HG03108 (cell line): ENCODE data around the gene PITPNC1.
"Not testable (repeated sequence)": the region's sequence is repeated elsewhere in the genome, so short reads cannot be mapped to it uniquely, and the experiment has no call there.

Experiments used
- ATAC-seq: cut with Tn5 transposase; IDR thresholded peaks from one replicate; pipeline ENCODE4 v1.9.1; 2021; ENCODE audit warnings: moderate library complexity; ENCODE audit not compliant: unreplicated experiment

PITPNC1 gene

GRCh38 chr17:67707442-67707841 lies 330.4 kb downstream of the PITPNC1 start:
- ATAC-seq: no peak

GRCh38 chr17:67708378-67708777 lies 331.3 kb downstream of the PITPNC1 start:
- no peak for ATAC-seq

GRCh38 chr17:67711916-67712315 lies 334.8 kb downstream of the PITPNC1 start:
- ATAC-seq: no peak

GRCh38 chr17:67712375-67712774 lies 335.3 kb downstream of the PITPNC1 start:
- no peak for ATAC-seq

- no peak for ATAC-seq
Measured at GRCh38 chr17:67713169-67713568, 336.1 kb downstream of the PITPNC1 start.

- ATAC-seq: no peak
Measured at GRCh38 chr17:67716405-67716798, 339.3 kb downstream of the PITPNC1 start.

GRCh38 chr17:67717192-67717623 lies 340.1 kb downstream of the PITPNC1 start:
- no peak for ATAC-seq

GRCh38 chr17:67717624-67718324 lies 340.7 kb downstream of the PITPNC1 start, which contains the start of gene NOL11:
Gene NOL11, plus strand, starts transcription at chr17:67717936. Its CDS starts 12 bp downstream, at chr17:67717948.
- ATAC-seq: peak; percentile 94

- ATAC-seq: no peak
Measured at GRCh38 chr17:67718325-67718941, 341.4 kb downstream of the PITPNC1 start.

- ATAC-seq: no peak
Measured at GRCh38 chr17:67725373-67725791, 348.3 kb downstream of the PITPNC1 start.

GRCh38 chr17:67725807-67726206 lies 348.7 kb downstream of the PITPNC1 start:
- no peak for ATAC-seq

- not testable (repeated sequence) for ATAC-seq
Measured at GRCh38 chr17:67727152-67728039, 350.3 kb downstream of the PITPNC1 start.

GRCh38 chr17:67729903-67730302 lies 352.8 kb downstream of the PITPNC1 start:
- ATAC-seq: no peak

GRCh38 chr17:67730731-67731130 lies 353.6 kb downstream of the PITPNC1 start:
- no peak for ATAC-seq

GRCh38 chr17:67733449-67733848 lies 356.4 kb downstream of the PITPNC1 start:
- no peak for ATAC-seq

GRCh38 chr17:67737145-67737544 lies 360.1 kb downstream of the PITPNC1 start:
- ATAC-seq: no peak

- no peak for ATAC-seq
Measured at GRCh38 chr17:67742025-67742424, 364.9 kb downstream of the PITPNC1 start.
